Left cardiac atrium (tissue), 4 donors: ENCODE measurements around the gene PIAS1. TPM values are rescaled to one million over a fixed set of nuclear protein-coding genes. Genes with fewer than 3 reads are reported as not detected.
"Not testable (repeated sequence)": the region's sequence is repeated elsewhere in the genome, so short reads cannot be mapped to it uniquely, and the experiment has no call there.

Experiments
- ATAC-seq, 2 donors: fragments of 200-7000 bp; cut with Tn5 transposase; one replicate each; pipeline ENCODE4 v1.9.1; 2020; ENCODE audit warnings: mild to moderate bottlenecking in 2 of 2, moderate library complexity in 2 of 2
- DNase-seq: peaks from one replicate; pipeline ENCODE4 v3.0.0-alpha.2; 2020
- intact Hi-C, 2 donors: fragments of 100-400 bp; cut with DNase I; formaldehyde crosslinking; loops; one replicate each; pipeline versions ENCODE4 v1.14.1 to v1.15.1; 2022 to 2023
- total RNA-seq, 2 donors: library from RNA; stranded (reverse); fragmentation: NEBNext Ultra II Directional; extraction: Animal tissue kit (Norgen Biotek cat#: 25700); gene quantifications; one replicate each; pipeline ENCODE4 v1.2.1, GENCODE V29; 2021
- donor health status: DM: no; HTN: yes; CAD: no.
- donor health status: DM: no; HTN: yes; CAD: no; lungs with severe emphysema.
- donor health status: DM: yes; HTN: yes; CAD: no.
- donor health status: Dilated cardiomyopathy.

PIAS1 gene
- total RNA-seq, 2 donors from 2014 or later = 27.1 to 31.7 TPM

GRCh38 chr15:68057758-68058157, 3.6 kb downstream of the PIAS1 start:
- intact Hi-C loops = loop anchor here in 1 of 2 donors (10.0 kb wide), 1 partner anchor 173 kb away; no protein-coding TSS in a partner anchor
- no peak for ATAC-seq
- no peak for DNase-seq

- intact Hi-C loops = loop anchor here in 1 of 2 donors (10.0 kb wide), 1 partner anchor 174 kb away; no protein-coding TSS in a partner anchor
- not testable (repeated sequence) for DNase-seq, ATAC-seq
Measured at GRCh38 chr15:68058970-68059369, 4.9 kb downstream of the PIAS1 start.

- DNase-seq = no peak
- intact Hi-C loops = loop anchor here in 1 of 2 donors (10.0 kb wide), 1 partner anchor 175 kb away; no protein-coding TSS in a partner anchor
- ATAC-seq = no peak
Measured at GRCh38 chr15:68059630-68060029, 5.5 kb downstream of the PIAS1 start.

- intact Hi-C loops = no loop called here
- no peak for ATAC-seq
- DNase-seq = no peak
Measured at GRCh38 chr15:68061171-68061570, 7.1 kb downstream of the PIAS1 start.

GRCh38 chr15:68061602-68062001, 7.5 kb downstream of the PIAS1 start:
- DNase-seq (no peak), ATAC-seq (no peak)
- intact Hi-C loops = no loop called here

- ATAC-seq = no peak
- no peak for DNase-seq
- intact Hi-C loops = no loop called here
Measured at GRCh38 chr15:68062214-68062613, 8.1 kb downstream of the PIAS1 start.

GRCh38 chr15:68062946-68063465, 8.9 kb downstream of the PIAS1 start:
- ATAC-seq (no peak), DNase-seq (no peak)
- intact Hi-C loops = no loop called here

GRCh38 chr15:68063606-68064005, 9.5 kb downstream of the PIAS1 start:
- ATAC-seq (no peak), DNase-seq (no peak)
- intact Hi-C loops = no loop called here

- intact Hi-C loops = no loop called here
- DNase-seq (no peak), ATAC-seq (no peak)
Measured at GRCh38 chr15:68073576-68074288, 19.6 kb downstream of the PIAS1 start.

GRCh38 chr15:68075764-68076385, 21.8 kb downstream of the PIAS1 start:
- intact Hi-C loops = no loop called here
- ATAC-seq (no peak), DNase-seq (no peak)

- intact Hi-C loops = no loop called here
- no peak for ATAC-seq
Measured at GRCh38 chr15:68078365-68078764, 24.2 kb downstream of the PIAS1 start.

GRCh38 chr15:68080334-68080733, 26.2 kb downstream of the PIAS1 start:
- DNase-seq = no peak
- intact Hi-C loops = no loop called here
- no peak for ATAC-seq

More at GRCh38 chr15:68078365-68078764, 24.2 kb downstream of the PIAS1 start:
- no peak for DNase-seq

GRCh38 chr15:68080783-68081182, 26.7 kb downstream of the PIAS1 start:
- DNase-seq = no peak
- intact Hi-C loops = no loop called here
- ATAC-seq = no peak

- intact Hi-C loops = no loop called here
- ATAC-seq (no peak), DNase-seq (no peak)
Measured at GRCh38 chr15:68081869-68082505, 27.9 kb downstream of the PIAS1 start.

- ATAC-seq = no peak
Measured at GRCh38 chr15:68082735-68083134, 28.6 kb downstream of the PIAS1 start.

GRCh38 chr15:68083463-68083862, 29.3 kb downstream of the PIAS1 start:
- ATAC-seq (no peak), DNase-seq (no peak)
- intact Hi-C loops = no loop called here

More at GRCh38 chr15:68082735-68083134, 28.6 kb downstream of the PIAS1 start:
- intact Hi-C loops = no loop called here
- DNase-seq = no peak

- no peak for DNase-seq
- intact Hi-C loops = no loop called here
- ATAC-seq = no peak
Measured at GRCh38 chr15:68085052-68085451, 30.9 kb downstream of the PIAS1 start.

GRCh38 chr15:68091743-68092142, 37.6 kb downstream of the PIAS1 start:
- DNase-seq = no peak
- intact Hi-C loops = no loop called here
- no peak for ATAC-seq

- ATAC-seq (no peak), DNase-seq (no peak)
- intact Hi-C loops = no loop called here
Measured at GRCh38 chr15:68096099-68096498, 42.0 kb downstream of the PIAS1 start.

GRCh38 chr15:68097029-68097428, 42.9 kb downstream of the PIAS1 start:
- DNase-seq = no peak
- intact Hi-C loops = no loop called here
- no peak for ATAC-seq
